Non-pigmented ciliary epithelial cell (primary cell): ENCODE measurements around the gene DAO.

ENCODE experiments used
- DNase-seq: peaks from one replicate; pipeline ENCODE4 v3.0.0-alpha.2; 2010; ENCODE audit warnings: low read depth

DAO gene

GRCh38 chr12:108918960-108919642 lies 39.2 kb downstream of the DAO start:
- DNase-seq = no peak

DNA sequence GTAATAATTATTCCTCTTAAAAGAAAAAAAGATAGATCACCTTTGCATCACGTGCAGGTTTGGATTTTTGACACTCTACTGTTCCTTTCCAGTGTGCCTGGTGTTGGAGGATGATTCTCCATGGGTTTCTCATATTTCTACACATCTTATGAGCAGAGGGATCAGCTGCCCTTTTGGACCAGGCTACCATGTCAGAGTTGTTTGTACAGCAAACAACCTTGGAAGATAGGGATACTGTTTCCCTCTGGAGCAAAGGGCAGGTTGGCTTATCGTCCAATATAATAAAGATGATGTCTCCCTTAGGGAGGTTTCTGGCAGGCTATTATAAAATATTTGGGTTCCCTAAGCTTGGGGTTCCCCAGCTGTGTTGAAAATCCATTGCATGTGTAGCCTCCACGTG lies 42.1 kb downstream of the DAO start:
- DNase-seq = no peak

GRCh38 chr12:108922918-108923317 lies 43.0 kb downstream of the DAO start:
- DNase-seq = no peak

- no peak for DNase-seq
Observed at GRCh38 chr12:108928695-108929094, 48.8 kb downstream of the DAO start.

DNA sequence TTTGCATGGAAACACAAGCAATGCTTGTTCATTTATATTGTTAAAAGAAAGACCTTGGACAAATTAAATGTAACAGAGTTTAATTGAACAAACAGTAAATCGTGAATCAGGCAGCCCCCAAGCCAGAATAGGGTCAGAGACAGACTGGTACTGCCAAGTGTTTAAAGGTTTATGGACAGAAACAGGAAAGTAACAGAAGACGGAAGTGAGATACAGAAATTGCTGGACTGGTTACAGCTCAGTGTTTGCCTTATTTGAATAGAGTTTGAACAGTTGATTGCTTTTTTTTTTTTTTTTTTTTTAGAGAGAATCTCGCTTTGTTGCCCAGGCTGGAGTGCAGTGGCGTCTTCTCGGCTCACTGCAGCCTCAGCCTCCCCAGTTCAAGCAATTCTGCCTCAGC lies 50.3 kb downstream of the DAO start:
- no peak for DNase-seq

GRCh38 chr12:108930756-108931155 lies 50.9 kb downstream of the DAO start:
- no peak for DNase-seq

GRCh38 chr12:108933949-108934348 lies 54.1 kb downstream of the DAO start:
- DNase-seq = no peak

DNA sequence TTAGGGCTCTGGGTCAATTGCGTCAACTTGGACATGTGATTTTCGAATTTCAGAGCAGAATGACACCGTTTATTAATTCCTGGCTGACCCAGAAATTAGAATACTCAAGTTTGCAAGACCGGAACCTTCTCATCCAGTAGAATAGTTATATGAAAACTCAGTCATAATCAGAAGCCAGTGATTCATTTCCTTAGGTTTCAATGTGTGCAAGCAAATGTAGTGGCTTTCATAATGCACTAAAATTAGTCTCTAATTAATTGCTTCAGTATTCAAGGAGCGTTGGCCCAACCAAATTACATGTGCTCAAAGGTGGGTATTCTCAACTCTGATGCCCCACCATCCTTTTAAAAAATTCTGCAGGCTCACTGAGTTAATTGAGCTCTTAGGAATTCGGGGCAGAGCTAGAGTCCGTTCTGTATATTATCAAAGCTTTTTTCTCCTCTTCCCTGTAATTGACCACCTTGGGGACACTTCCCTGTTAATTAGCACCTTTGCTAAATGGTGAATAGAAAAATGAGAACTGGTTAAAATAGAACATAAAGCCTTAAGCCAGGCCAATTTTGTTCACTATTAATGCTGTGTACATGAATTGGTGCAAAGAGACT lies 55.4 kb downstream of the DAO start:
- no peak for DNase-seq

DNA sequence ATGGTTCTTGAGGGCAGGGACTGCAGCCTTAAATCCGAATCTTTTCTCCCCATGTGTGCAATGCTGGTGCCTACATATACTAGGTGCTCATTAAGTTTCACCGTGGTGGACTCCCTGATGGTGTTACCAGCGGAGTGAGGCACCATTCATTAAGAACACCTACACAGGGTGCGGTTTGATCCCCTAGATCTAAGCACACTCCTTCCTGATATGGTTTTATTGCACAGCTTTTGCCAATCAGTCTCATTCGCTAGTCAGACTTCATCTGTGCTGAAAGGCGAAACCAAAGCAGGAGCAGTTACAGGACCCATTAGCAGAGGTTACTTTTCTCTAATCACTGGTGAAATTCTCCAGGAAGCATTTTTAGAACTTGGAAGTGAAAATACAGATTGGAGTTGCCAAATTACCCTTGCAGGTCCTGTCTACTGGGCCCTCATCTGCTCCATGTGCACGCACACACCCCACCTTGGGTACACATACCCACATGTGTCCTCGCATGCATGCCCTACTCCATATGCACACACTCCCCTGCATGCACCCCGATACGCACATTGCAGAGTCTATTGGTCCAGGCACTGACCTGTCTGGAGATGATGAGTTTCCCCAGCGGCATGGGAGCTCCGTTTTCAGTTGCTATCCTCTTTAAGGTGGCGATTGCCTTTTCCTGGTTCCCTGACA lies 58.5 kb downstream of the DAO start:
- no peak for DNase-seq

DNA sequence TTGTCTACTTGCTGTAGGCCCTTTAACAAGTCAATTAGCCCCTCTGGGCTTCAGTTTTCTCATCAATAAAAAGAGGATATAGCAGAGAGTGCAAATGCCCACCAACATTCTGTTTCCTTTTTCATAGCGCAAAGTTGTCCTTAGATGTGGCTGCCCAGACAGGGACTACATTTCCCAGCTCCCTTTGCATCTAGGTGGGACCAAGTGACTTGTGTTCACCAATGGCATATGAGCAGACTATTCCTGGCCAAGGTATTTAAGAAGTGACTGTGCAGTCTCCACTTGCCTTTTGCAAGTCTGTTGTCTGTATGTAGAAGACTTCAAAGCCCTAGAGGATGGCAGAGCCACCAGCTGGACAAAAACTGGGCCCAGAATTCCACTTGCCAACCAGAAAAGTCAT lies 59.7 kb downstream of the DAO start:
- DNase-seq = no peak

DNA sequence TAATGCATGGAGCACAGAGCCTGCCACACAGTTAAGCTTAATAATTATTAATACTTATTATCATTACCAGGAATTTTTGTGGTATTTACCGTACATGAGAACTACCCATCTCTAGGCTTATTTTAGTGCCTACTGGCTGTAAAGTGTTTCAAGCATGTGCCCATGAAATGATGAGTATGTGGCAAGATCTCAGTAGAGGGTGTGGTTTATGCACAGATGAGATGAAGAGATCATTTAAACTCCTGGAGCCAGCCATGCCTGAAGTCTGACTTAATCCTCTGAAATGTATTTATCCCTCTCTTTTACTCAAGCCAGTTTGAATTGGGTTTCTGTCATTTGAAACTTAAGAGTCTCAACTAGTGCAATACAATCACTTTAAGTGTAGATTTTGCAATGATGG lies 60.2 kb downstream of the DAO start:
- no peak for DNase-seq

- no peak for DNase-seq
Observed at GRCh38 chr12:108947097-108947496, 67.2 kb downstream of the DAO start.

DNA sequence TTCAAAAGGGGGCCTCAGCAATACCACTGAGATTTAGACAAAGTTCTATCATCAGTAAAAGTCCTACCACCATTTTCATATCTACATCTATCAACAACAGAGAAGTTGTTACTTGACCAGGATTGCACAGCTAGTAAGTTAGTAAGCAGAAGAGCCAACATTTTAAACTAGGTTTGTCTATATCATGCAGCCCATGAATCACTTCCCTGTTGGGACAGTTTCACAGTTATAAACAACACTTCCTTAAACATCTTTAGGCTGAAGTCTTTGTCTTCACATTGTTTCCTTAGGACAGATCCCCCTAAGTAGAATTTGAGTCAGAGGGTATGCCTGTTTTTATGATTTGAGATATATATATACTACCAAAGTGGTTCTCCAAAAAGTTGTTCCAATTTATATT lies 68.5 kb downstream of the DAO start:
- no peak for DNase-seq

GRCh38 chr12:108949976-108950375 lies 70.1 kb downstream of the DAO start:
- no peak for DNase-seq
